ES-I3 (cell line): ENCODE data around the gene CENPK.
"Not testable (repeated sequence)": the region's sequence is repeated elsewhere in the genome, so short reads cannot be mapped to it uniquely, and the experiment has no call there.

Experiments used
- H3K36me3 ChIP-seq: 2 replicates; pipeline ENCODE4 v1.6.1; 2013; ENCODE audit warnings: mild to moderate bottlenecking, low read length, control low read depth, moderate library complexity; ENCODE audit not compliant: insufficient read depth
- H3K4me1 ChIP-seq: 2 replicates; pipeline ENCODE4 v1.6.1; 2013; ENCODE audit warnings: mild to moderate bottlenecking, control low read depth, low read length; ENCODE audit not compliant: insufficient read depth
- H3K9ac ChIP-seq: 2 replicates; pipeline ENCODE4 v1.6.1; 2013; ENCODE audit warnings: low read depth, mild to moderate bottlenecking, low read length, moderate library complexity
- H3K9me3 ChIP-seq: 2 replicates; pipeline ENCODE4 v1.6.1; 2013; ENCODE audit warnings: mild to moderate bottlenecking, low read length, moderate library complexity; ENCODE audit not compliant: control insufficient read depth, insufficient read depth

CENPK gene

GRCh38 chr5:65546141-65546540 lies 16.8 kb downstream of the CENPK start:
- Histone ChIP-seq H3K9me3 (no peaks in the 10 kb centered on the region), H3K9ac (no peak overlapping the region), H3K4me1 (no peaks in the 10 kb centered on the region), H3K36me3 (peaks cover 17% of the 10 kb centered on the region)

GRCh38 chr5:65544473-65544872 lies 18.5 kb downstream of the CENPK start:
- Histone ChIP-seq H3K9ac (no peak overlapping the region), H3K36me3 (peaks cover 15% of the 10 kb centered on the region), H3K9me3 (no peaks in the 10 kb centered on the region), H3K4me1 (no peaks in the 10 kb centered on the region)

GRCh38 chr5:65539827-65540226 lies 23.1 kb downstream of the CENPK start:
- no peaks in the 10 kb centered on the region for H3K4me1 ChIP-seq
- H3K9me3 ChIP-seq = no peaks in the 10 kb centered on the region
- H3K36me3 ChIP-seq = peaks cover 6% of the 10 kb centered on the region
- no peak overlapping the region for H3K9ac ChIP-seq

GRCh38 chr5:65535529-65535987 lies 27.4 kb downstream of the CENPK start:
- Histone ChIP-seq H3K36me3 (peaks cover 3% of the 10 kb centered on the region), H3K9ac (no peak overlapping the region), H3K9me3 (no peaks in the 10 kb centered on the region), H3K4me1 (no peaks in the 10 kb centered on the region)

GRCh38 chr5:65530904-65531303 lies 32.1 kb downstream of the CENPK start:
- H3K4me1 ChIP-seq = no peaks in the 10 kb centered on the region
- no peaks in the 10 kb centered on the region for H3K36me3 ChIP-seq
- no peaks in the 10 kb centered on the region for H3K9me3 ChIP-seq
- no peak overlapping the region for H3K9ac ChIP-seq

GRCh38 chr5:65525726-65526125 lies 37.2 kb downstream of the CENPK start:
- no peaks in the 10 kb centered on the region for H3K9me3 ChIP-seq
- peaks cover 4% of the 10 kb centered on the region; the same call in 1 of the 2 replicates for H3K36me3 ChIP-seq
- no peak overlapping the region for H3K9ac ChIP-seq
- no peaks in the 10 kb centered on the region for H3K4me1 ChIP-seq

GRCh38 chr5:65512170-65512937 lies 50.6 kb downstream of the CENPK start:
- Histone ChIP-seq H3K4me1 (no peaks in the 10 kb centered on the region), H3K36me3 (no peaks in the 10 kb centered on the region), H3K9me3 (no peaks in the 10 kb centered on the region), H3K9ac (no peak overlapping the region)

GRCh38 chr5:65508978-65509377 lies 54.0 kb downstream of the CENPK start:
- Histone ChIP-seq H3K4me1 (no peaks in the 10 kb centered on the region), H3K36me3 (no peaks in the 10 kb centered on the region), H3K9me3 (no peaks in the 10 kb centered on the region), H3K9ac (no peak overlapping the region)

- H3K36me3 ChIP-seq = no peaks in the 10 kb centered on the region
- H3K9ac ChIP-seq = no peak overlapping the region
- no peaks in the 10 kb centered on the region for H3K9me3 ChIP-seq
- no peaks in the 10 kb centered on the region for H3K4me1 ChIP-seq
Observed at GRCh38 chr5:65506961-65507360, 56.0 kb downstream of the CENPK start.

GRCh38 chr5:65489119-65489518 lies 73.8 kb downstream of the CENPK start:
- Histone ChIP-seq H3K9me3 (no peaks in the 10 kb centered on the region), H3K36me3 (no peaks in the 10 kb centered on the region), H3K9ac (no peak overlapping the region), H3K4me1 (no peaks in the 10 kb centered on the region)

- not testable (repeated sequence) for H3K9me3 ChIP-seq, H3K9ac ChIP-seq, H3K36me3 ChIP-seq, H3K4me1 ChIP-seq
Observed at GRCh38 chr5:65488038-65488687, 74.8 kb downstream of the CENPK start.

- H3K9me3 ChIP-seq, H3K36me3 ChIP-seq, H3K4me1 ChIP-seq, H3K9ac ChIP-seq: not testable (repeated sequence)
Observed at GRCh38 chr5:65486803-65487202, 76.2 kb downstream of the CENPK start.

- Histone ChIP-seq H3K36me3 (no peaks in the 10 kb centered on the region), H3K9me3 (no peaks in the 10 kb centered on the region), H3K9ac (no peak overlapping the region), H3K4me1 (peaks cover 5% of the 10 kb centered on the region; the same call in 1 of the 2 replicates)
Observed at GRCh38 chr5:65485405-65485804, 77.6 kb downstream of the CENPK start.

- peaks cover 6% of the 10 kb centered on the region; the same call in 1 of the 2 replicates for H3K4me1 ChIP-seq
- no peaks in the 10 kb centered on the region for H3K36me3 ChIP-seq
- no peak overlapping the region for H3K9ac ChIP-seq
- H3K9me3 ChIP-seq = no peaks in the 10 kb centered on the region
Observed at GRCh38 chr5:65483546-65484346, 79.2 kb downstream of the CENPK start.
